HG02623 (cell line): ENCODE results near the gene EDN1.

Experiments used
- ATAC-seq: cut with Tn5 transposase; IDR thresholded peaks from one replicate; pipeline ENCODE4 v1.9.1; 2021; ENCODE audit warnings: moderate library complexity; ENCODE audit not compliant: unreplicated experiment

The EDN1 gene

DNA sequence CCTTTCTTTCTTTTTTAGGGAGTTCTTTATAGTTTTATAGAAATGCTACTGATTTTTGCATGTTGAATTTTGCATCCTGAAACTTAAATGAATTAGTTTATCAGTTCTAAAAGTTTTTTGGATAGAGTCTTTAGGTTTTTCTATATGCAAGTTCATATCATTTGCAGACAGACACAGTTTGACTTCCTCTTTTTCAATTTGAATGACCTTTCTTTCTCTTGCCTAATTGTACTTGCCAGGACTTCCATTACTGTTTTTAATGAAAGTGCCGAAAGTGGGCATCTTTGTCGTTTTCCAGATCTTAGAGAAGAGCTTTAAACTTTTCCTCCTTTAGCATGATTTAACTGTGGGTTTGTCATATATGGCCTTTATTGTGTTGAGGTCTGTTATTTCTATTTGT lies 21.1 kb upstream of the EDN1 start:
- ATAC-seq: no peak

DNA sequence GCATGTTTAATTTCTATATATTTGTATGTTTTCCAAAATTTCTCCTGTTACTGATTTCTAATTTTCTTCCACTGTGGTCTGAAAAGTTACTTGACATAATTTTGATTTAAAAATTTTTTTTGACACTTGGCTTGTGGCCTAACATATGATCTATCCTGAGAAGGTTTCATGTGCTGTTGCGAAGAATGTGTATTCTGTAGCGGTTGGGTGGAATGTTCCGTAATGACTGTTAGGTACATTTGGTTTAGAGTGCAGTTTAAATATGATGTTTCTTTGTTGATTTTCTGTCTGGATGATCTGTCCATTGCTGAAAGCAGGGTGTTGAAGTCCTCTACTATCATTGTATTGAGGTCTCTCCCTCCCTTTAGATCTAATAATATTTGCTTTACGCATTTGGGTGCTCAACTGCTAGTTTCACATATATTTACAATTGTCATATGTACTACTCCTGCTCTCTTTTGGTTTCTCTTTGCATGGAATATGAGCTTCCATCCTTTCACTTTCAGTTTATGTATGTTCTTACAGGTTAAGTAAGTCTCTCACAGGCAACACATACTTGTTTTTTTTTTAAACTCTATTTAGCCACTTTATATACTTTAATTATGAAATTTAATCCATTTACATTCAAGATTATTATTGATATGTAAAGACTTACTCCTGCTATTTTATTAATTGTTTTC lies 19.5 kb upstream of the EDN1 start:
- no peak for ATAC-seq

DNA sequence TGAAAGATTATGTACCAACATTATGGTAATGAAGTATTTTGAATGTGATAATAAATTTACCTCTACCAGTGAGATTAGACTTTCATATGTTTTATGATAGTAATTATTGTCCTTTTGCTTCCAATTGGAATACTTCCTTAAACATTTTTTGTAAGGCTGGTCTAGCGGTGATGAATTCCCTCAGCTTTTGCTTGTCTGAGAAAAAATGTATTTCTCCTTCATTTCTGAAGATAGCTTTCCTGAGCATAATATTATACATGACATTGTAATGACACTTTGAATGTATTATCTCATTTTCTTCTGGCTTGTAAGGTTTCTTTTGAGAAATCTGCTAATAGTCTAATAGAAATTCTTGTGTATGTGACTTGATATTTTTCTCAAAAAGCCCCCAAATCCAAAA lies 18.6 kb upstream of the EDN1 start:
- ATAC-seq: no peak

DNA sequence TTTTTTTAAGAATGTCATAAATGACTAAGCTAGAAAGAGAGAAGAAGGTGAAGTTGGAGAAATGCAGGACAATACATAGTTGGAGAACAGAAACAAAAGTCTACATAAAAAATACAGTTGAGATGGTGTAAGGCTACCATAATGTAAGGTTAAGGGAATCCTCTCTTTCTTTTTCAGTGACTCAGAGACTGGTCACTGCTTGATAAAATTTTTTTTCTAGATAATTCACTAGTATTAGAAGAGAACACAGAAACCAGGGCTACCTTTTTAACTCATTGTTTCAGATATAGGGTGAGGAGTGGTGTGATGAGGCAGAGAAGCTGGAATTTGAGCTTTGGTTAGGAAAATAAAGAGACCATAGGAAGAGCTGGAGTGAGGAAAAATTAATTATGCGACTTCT lies 18.2 kb upstream of the EDN1 start:
- ATAC-seq: no peak

DNA sequence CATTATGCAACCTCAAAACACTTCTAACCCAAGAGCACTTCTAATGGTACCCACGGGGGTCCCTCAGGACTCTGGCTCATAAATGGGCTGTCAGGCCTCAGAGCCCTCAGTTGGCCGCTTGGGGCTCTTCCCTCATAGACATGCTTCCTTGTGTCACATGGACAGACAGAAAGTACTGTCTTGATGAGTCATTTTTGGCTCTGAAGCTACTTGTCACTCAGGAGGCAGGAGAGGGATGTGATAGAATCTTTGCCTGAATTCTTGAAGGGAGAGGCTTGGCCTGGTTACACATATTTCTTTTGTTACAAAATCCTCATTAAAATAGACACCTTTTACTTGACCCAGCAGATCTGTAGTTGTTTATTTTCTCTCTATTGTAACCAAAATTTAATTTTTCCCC lies 15.1 kb upstream of the EDN1 start:
- ATAC-seq: no peak

DNA sequence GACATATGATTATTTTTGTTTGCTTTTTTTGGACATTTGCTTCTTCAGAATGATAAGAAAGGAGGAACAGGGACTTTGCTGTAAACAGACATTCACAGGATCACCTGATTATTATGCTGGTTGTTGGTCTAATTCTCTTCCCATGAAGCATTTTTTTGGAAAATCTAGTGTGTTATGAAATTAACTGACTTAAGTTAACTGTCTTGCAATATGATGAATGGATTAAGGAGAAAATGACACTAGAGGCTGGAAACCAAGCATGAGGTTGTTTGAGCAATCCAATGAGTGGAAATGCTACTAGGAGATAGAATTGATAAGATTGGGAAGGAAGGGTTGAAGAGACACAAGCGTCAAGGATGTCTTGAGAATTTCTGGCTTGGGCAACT lies 13.2 kb upstream of the EDN1 start:
- no peak for ATAC-seq

DNA sequence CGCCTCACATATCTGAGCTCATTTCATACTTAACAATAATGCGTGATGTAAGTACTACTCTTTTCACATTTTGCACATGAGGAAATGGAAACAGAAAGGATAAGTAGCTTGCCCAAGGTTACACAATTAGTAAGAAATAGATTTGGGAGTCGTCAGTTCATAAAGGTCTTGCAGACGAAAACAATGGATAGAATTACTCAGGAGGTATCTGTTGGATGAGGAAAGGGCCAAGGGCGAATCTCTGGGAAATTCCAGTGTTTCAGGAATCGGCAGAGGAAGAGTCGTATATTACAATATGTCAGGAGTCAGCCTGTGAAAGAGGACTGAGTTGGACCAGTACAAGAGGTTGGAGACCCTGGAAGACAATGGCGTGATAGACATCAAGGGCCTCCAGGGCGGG lies 12.8 kb upstream of the EDN1 start:
- ATAC-seq: no peak

DNA sequence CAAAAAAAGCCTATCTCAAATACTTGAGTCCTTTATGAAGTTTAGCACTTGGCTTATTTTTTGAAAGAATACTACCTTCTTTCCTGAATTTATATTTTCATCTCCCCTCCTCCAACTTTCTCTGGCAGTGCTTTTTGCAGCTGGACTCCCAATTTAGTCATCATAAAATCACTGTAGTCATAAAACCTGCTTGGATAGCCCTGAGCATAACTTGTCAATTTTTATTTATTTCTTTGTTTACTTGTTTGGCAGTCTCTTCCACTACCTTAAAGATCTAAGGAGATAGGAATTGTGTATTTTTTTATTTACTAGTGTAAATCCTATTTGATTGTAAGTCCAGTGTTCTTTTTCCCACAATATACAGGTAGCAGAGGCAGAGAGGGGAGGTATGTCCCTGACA lies 11.2 kb upstream of the EDN1 start:
- no peak for ATAC-seq

DNA sequence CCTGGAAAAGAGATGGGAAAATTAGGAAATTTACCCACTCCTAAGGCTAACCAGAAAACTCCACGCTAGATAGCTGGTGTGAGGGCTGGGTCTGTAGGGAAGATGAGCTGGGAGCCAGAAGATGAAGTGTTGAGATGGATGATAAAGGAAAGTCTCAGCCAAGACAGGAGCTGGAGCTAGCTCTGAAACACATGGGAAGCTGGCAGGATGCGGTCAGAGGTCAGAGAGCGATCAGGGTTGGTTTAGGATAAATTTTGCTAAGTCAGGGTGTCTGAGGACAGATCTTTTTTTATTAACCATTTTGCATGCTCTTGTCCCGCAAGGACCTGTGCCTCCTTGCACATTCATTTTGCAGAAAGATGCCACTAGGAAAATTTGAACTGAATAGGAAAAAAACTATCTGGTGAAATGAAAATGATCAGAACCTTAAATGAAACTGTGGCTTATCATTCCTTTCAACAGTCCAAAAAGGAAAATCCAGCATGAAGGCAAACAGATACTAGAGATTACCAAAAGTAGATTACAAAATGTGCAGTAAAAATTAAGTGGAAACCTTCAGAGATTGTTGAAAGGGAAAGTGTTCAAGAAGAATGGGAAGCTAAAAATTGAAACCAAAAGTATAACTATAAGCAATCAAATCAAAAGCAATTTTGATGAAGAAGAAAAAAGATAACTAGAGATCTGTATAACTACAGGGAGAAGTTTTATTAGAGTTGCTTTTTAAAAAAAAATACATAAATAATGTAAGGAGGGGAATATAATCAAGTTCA lies 10.7 kb upstream of the EDN1 start:
- no peak for ATAC-seq

DNA sequence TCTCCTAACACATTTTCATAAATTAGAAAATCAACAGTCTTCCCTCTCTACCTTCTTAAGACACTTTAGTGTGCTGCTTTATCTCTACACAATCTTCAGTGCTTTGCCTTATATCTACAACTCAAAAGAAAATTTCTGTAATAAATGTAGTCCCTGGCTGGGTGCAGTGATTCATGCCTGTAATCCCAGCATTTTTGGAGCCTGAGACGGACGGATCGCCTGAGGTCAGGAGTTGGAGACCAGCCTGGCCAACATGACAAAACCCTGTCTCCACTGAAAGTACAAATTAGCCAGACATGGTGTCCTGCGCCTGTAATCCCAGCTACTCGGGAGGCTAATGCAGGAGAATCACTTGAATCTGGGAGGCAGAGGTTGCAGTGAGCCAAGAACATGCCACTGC lies 9.7 kb upstream of the EDN1 start:
- ATAC-seq: no peak

DNA sequence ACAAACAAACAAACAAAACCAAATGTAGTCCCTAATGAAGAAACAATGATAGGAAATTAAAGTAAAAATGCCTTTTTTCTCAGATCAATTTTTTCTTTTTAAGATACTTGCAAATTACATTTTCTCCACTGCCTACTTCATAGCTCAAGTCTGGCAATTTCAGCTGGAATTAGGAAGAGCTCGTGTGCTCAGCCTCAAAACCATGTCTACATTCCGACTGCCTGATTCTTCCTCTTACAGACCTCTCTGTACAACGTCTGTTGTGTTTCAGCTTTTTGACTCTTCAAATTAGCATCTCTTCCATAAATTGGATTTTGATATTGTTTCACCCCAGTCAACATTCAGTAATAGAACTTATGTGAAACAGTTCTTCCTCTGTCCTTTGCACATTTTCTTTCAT lies 9.3 kb upstream of the EDN1 start:
- no peak for ATAC-seq

DNA sequence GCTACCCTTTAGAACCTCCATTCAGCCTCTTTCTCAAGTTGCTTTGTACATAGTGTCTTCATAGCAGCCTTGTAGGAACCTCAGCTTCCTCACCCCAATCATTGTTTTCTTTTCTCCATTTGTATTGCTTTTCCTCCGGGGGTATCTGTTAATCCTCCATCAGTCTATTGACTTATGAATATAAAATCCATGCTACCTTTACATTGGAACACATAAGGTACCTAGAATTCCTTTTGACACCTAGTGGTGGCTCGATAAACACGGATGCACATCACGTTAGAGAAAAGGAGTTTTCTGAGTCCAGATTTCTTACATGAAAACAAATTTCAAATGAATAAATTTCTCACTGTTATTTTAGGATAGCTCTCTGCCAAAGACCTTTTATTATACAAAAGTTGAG lies 6.3 kb upstream of the EDN1 start:
- no peak for ATAC-seq

DNA sequence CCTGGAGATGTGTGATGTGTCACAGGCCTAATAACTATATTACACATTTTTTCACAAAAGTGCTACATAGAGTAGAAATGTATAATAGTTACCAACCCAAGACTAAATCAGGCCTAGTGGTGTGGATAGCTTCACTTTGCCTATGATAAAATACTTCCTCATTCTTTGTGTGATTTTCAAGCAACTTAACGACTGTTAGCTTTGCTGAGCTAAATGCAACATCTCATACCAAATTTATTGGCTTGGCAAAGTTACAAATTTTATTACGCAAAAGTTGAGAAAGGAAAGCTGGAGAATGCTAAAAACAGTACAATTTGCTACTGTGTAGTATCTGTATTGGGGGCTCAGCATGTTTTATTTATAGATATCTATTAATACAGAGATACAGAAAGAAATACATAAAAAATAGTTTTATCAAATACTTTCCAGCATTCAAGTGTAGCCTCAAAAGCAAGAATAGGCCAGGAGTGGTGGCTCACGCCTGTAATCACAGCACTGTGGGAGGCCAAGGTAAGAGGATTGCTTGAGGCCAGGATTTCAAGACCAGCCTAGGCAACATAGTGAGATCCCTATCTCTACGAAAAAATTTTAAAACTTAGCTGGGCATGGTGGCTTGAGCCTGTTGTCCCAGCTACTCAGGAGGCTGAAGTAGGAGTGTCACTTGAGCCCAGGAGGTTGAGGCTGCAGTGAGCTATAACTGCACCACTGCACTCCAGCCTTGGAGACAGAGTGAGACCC lies 3.6 kb upstream of the EDN1 start:
- no peak for ATAC-seq

DNA sequence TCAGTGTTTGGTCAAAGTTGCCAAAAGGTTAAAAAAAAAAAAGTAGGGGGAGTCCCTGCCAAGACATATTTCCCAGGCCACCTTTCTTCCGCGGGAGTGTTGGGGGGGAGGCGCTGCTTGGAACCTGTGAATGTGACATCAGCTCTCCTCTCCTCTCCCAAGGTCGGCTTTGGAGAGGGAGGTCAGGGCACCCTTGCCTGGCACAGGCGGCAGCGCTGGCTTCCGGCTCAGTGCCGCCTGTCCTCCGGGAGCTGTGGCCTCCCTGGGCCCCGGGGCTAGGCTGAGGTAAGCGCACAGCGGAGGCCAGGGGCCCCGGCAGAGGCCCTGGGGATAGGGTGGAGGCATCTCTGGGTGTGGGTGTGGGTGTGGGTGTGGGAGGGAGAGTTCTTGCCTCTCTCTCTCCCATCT lies 1.9 kb upstream of the EDN1 start:
- ATAC-seq: no peak

DNA sequence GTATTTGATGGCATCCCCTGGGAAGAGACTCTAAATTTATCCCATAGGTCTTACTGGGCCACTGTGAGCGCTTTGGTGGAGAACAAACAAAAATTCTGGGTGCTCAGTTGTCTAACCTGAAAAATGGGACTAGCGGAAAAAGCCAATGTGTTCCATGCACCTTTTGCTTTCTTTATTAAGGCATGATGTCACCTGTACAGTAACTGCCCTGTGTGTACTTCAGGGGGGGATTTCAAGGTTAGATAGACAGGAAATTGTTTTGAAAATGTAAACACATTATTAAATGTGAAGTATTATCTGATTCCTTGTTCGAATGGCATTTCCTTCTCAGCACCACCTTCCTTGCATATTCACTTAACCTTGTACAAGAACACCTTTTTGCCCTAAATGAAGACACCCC lies 1.2 kb upstream of the EDN1 start:
- ATAC-seq: no peak

DNA sequence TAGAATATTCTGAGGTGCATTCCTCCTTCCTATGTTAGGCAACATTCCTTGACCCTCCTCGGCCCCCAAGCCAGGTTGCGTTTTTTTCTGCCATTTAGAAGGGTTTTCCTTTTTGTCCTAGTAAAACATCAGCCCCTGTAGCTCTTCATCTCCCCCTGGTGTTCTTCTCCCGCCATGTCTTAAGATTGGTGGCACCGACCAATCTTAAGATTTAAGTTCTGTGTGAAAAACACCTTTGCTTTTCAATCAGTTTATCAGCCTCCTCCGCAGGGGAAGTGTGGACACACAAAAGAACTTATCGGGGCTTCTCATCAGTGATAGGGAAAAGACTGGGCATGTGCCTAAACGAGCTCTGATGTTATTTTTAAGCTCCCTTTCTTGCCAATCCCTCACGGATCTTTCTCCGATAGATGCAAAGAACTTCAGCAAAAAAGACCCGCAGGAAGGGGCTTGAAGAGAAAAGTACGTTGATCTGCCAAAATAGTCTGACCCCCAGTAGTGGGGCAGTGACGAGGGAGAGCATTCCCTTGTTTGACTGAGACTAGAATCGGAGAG lies 719 bp upstream of the EDN1 start:
- ATAC-seq: no peak

DNA sequence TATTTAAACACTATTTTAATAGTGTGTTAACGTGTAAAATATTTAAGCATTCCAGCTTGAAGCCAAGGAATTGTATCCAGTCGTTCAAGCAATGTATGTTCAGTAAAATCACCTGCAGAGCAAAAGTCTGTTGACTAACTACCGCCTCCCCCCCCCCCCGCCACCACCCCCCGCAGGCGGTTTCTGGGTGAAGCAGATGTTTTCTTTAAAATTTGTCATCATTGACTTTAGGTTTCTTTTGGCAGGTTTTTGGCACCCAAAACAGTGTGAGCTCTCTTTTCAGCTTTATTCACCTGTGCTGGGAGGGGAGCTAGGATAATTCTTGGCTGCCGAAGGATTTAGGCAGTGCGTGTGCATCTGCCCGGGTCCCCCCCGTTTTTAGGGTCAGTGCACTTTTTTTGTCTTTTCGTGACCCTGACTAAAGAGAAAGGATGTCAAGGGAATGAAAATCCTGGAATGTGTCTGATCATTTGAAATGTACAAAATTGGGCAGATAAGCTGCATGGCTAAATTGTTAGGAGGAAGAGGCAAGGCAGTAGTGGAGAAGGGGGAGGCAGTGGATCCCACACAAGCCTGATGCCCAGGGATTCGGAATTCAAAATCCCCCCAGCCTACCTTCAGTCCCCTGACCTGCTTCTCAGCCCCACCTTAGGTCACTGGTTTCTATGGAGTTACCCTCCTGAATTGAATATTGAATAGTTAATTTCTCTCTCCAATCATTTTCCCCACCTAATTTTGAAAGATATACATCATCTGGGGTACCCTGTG lies 1.1 kb downstream of the EDN1 start:
- no peak for ATAC-seq

DNA sequence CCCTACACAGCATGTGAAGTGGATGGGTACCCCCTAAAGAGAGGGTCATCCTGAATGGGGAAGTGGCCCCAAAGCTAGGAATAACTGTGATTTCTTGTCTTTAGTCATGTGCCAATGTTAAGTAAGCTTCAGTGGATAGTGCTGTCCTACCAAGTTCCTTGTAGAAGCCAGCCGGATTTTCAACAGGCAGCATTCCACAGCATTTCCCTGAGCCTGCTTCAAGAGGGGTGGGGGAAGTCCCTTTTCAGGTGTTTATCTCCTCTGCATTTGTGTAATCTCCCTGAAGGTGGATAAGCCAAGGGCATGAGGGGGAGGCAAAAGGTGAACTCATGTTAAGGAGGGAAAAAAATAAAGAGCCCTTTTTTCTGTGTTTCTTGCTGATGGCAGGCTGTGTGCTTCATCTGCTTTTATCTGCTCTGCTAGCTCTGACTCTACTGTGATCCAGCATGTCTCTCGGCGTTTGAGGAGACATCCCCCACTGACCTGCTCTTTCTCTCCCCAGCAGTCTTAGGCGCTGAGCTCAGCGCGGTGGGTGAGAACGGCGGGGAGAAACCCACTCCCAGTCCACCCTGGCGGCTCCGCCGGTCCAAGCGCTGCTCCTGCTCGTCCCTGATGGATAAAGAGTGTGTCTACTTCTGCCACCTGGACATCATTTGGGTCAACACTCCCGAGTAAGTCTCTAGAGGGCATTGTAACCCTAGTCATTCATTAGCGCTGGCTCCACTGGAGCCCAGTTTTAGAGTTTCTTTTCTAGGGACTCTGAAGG lies 1.9 kb downstream of the EDN1 start:
- no peak for ATAC-seq

DNA sequence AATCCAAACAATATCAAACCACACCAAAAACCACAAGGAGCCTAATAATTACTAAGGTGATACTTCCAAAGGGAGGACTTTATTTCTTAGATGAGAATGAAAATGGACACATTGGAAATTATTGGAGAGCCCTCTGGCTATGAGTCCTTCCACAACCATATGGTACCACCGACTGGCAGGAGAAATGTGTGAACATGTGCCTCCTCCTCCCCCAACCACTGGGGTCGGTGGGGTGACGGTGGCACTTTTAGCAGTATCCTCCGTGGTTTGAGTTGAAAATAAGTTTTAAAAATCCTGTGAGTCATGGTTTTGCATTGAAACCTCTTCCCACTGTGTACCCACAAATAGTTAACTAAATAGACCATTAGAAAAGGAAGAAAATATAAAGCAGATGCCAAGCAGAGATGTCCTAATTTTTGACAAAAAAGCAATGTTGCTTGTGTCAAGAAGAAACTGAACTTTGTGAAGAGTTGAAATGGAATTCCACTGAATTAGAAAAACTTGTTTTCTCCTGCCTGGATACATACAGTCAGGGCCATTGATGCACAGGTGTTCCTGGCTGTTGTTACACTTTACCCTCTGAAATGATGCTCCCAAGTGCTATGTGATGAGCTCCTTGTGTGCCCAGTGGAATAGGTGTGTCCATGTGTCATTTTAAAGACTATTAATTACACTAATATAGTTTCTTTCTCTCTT lies 3.2 kb downstream of the EDN1 start:
- ATAC-seq: no peak
